Fibroblast of peridontal ligament (primary cell): ENCODE measurements around the gene LGSN.
A peak's percentile ranks its signal among the peaks of the same experiment; 100 is the strongest.
"Not testable (repeated sequence)": the region's sequence is repeated elsewhere in the genome, so short reads cannot be mapped to it uniquely, and the experiment has no call there.

Experiments used
- DNase-seq: peaks from one replicate; pipeline ENCODE4 v3.0.0-alpha.2; 2010; ENCODE audit errors: extremely low read depth

Gene LGSN

DNA sequence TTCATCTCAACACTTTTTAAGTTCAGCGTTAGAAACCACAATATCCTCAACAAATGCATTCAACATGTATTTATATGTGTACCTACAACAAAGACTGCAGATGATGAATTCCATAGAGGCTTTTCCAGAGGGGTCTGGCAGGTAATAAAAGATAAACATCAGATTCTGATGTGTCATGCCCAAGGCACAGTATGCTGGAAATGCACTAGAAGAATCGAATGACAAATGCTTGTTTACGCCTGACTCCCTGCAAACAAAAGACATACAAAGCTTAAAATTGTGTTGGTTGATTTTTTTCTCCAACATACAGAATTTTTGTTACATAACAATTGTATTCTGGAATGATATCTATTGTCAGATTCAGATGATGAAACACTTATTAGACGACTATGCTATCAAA, at the start of gene LGSN:
Gene LGSN (minus strand): TSS at position 45 of the 400 bp plus-strand sequence. CDS start 40 bp downstream, at position 5.
- DNase-seq = no peak

GRCh38 chr6:63368347-63368746, 48.6 kb upstream of the LGSN start:
- no peak for DNase-seq

DNA sequence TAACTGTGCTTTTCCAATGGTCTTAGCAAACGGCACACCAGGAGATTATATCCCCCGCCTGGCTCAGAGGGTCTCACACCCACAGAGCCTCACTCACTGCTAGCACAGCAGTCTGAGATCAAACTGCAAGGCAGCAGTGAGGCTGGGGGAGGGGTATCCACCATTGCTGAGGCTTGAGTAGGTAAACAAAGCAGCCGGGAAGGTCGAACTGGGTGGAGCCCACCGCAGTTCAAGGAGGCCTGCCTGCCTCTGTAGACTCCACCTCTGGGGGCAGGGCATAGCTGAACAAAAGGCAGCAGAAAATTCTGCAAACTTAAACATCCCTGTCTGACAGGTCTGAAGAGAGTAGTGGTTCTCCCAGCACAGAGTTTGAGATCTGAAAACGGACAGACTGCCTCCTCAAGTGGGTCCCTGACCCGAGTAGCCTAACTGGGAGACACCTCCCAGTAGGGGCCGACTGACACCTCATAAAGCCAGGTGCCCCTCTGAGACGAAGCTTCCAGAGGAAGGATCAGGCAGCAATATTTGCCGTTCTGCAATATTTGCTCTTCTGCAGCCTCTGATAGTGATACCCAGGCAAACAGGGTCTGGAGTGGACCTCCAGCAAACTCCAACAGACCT, 42.8 kb upstream of the LGSN start:
- DNase-seq = not testable (repeated sequence)

DNA sequence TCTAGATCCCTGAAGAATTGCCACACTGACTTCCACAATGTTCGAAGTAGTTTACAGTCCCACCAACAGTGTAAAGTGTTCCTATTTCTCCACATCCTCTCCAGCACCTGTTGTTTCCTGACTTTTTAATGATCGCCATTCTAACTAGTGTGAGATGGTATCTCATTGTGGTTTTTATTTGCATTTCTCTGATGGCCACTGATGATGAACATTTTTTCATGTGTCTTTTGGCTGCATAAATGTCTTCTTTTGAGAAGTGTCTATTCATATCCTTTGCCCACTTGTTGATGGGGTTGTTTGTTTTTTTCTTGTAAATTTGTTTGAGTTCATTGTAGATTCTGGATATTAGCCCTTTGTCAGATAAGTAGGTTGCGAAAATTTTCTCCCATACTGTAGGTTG, 37.6 kb upstream of the LGSN start:
- DNase-seq = not testable (repeated sequence)

DNA sequence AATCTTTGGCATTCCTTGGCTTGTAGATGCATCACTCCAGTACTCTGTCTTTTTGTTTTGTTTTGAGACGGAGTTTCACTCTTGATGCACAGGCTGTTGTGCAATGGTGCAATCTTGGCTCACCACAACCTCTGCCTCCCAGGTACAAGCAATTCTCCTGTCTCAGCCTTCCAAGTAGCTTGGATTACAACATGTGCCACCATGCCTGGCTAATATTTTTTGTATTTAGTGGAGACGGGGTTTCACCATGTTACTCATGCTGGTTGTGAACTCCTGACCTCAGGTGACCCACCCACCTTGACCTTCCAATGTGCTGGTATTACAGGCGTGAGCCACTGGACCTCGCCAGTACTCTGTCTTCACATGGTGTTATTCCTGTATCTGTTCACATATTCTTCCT, 35.8 kb upstream of the LGSN start:
- no peak for DNase-seq

GRCh38 chr6:63353286-63353630, 33.5 kb upstream of the LGSN start:
- no peak for DNase-seq

DNA sequence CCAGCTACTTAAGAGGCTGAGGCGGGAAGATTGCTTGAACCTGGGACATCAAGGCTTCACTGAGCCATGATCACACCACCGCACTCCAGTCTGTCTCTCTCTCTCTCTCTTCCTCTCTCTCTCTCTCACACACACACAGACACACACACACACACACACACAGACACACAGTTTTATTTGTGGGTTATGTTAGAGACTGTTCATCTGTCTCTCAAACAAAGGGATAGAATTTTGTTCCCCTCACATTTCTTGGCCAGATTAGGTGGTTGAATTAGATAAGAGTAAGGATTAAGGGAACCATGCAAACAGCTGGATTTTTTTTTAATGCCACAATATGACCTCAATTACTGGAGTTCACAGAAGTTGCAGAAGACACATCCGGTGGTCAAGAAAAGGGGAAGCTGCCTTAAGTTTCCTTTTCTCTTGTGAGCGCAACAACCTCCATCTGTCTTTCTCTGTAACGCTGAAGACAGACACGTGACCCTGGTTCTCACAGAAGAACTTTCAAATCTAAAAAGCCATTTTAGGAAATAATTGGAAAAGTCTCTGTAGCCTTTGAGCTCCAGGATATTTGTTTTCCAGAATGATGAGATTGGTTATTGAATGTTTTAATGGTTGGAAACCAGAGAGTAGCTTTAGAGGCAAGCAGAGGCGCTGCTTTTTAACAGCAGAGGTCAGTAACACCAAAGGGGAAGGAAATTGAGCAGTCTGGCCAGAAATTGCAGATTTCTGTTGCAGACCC, 32.9 kb upstream of the LGSN start:
- DNase-seq = peak; percentile 45

GRCh38 chr6:63352069-63352543, 32.3 kb upstream of the LGSN start:
- DNase-seq = peak; percentile 72

DNA sequence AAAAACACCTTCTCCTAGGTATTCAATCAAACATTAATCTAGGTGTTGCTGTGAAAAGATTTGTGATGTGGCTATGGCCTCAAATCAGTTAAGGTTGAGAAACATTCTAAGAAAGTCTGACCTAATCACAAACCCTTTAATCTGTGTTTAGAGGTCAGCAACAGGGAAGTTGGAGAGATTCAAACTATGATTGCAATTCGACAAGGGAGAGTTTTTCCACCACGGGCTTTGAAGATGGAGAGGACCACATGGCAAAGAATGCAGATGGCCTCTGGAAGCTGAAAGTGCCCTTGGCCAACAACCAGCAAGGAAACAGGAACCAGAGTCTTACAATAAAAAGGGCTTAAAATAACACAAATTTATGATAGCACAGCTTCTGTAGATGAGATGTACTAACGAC, 29.6 kb upstream of the LGSN start:
- DNase-seq = no peak

DNA sequence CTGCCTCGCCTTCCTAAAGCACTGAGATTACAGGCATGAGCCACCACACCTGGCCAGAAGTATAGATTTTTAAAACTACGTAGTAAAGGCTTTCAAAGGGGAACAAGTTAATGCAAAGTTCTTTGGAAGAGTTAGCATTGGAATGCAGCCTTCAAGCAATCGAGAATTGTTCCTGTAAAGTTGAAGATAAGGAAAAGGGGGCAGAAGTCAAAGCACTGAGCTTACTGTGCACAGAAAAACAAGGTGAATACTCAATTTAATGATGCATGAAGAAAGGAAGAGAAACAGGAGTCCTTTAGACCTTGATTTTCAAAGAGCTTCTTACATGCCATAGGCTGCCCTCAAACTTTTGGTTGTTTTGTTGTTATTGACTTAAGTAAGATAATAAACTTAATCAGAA, 29.1 kb upstream of the LGSN start:
- no peak for DNase-seq

DNA sequence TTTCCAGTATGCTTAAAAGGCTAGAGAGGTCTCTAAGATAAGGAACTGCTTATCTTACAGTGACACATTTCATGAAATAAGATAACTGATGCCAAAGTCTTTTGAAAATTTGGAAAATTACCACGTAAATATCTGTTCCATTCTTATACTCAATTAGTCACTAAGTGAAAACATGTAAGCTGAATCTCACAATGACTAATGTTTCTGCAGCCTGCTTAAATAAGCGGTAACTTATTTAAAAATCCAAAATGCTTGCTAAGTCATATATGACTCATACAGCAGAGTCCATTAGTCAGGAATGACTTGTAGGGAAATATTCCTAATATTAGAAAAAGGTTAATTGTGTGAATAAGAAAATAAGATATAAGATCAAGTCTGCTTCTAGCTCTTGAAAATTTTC, 27.8 kb upstream of the LGSN start:
- peak; percentile 71 for DNase-seq

DNA sequence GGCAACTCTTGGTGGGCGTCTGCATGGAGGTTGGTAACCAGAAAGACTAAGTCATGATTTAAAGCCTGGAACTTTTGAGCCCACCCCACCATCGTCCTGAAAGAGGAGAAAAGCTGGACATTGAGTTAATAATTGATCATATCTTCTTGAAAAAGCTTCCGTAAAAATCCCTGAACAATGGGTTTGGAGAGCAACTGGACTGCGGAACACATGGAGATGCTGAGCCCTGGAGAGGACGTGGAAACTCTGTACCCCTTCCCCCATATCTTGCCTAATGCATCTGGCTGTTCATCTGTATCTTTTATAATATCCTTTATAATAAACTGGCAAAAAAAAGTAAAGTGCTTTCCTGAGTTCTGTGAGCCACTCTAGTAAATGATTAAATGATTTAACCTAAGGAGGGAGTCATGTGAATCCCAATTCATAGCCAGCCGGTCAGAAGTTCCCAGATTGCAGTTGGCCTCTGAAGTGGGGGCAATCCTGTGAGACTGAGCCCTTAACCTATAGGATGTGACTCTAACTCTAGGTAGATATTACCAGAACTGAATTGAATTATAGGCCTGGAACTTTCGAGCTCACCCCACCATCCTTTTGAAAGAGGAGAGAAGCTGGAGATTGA, 26.5 kb upstream of the LGSN start:
- no peak for DNase-seq

DNA sequence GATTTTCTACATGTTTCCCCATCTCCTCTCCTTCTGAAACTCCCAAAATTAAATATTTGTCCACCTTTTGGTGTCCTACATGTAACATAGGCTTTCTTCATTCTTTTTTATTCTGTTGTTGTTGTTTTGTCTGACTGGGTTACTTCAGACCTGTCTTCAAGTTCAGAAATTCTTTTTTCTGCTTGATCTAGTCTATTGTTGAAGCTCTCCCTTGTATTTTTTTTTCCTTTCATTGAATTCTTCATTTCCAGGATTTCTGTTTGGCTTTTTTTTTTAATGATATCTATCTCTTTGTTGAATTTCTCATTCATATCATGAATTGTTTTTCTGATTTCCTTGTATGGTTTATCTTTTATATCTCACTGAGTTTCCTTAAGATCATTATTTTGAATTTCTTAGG, 20.6 kb upstream of the LGSN start:
- DNase-seq = no peak

DNA sequence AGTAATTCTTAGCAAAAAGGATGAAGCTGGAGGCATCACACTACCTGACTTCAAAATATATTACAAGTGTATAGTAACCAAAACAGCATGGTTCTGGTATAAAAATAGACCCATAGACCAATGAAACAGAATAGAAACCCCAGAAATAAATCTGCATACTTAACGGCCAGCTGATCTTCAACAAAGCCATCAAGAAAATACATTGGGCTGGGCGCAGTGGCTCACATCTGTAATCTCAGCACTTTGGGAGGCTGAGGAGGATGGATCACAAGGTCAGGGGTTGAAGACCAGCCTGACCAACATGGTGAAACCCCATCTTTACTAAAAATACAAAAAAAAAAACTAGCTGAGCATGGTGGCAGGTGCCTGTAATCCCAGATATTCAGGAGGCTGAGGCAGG, 14.9 kb upstream of the LGSN start:
- not testable (repeated sequence) for DNase-seq

DNA sequence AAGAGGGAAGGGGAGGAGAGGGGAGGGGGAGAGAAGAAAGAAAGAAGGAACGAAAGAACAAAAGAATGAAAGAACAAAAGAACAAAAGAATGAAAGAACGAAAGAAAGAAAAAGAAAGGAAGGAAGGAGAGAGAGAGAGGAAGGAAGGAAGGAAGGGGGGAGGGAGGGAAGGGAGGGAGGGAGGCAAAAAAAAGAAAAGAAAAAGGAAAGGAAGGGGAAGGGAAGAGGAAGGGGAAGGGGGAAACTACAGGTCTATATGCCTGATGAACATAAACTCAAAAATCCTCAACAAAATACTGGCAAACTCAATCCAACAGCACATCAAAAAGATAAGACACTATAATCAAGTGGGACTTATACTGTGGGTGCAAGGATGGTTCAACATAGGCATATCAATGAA, 13.7 kb upstream of the LGSN start:
- no peak for DNase-seq

- DNase-seq = not testable (repeated sequence)
These were observed 6.8 kb upstream of the LGSN start for GRCh38 chr6:63326630-63327029.

DNA sequence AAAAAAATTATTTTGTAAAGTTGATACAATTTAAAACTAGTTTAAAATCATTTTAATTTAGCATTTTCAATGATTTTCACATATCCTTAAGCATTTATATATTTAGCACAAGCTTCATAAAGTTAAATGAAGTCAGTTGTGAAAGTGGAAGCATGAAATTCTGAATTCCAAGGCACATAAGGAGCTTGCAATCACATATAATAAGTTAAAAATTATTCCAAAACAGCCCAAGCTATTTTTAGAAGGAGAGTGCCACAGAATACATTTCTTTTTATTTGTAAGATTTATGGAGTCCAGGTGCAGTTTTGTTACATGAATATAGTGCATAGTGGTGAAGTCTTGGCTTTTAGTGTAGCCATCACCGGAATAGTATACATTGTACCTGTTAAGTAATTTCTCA, 3.2 kb upstream of the LGSN start:
- DNase-seq = no peak

- no peak for DNase-seq
These were observed 2.0 kb upstream of the LGSN start for GRCh38 chr6:63321821-63322220.

DNA sequence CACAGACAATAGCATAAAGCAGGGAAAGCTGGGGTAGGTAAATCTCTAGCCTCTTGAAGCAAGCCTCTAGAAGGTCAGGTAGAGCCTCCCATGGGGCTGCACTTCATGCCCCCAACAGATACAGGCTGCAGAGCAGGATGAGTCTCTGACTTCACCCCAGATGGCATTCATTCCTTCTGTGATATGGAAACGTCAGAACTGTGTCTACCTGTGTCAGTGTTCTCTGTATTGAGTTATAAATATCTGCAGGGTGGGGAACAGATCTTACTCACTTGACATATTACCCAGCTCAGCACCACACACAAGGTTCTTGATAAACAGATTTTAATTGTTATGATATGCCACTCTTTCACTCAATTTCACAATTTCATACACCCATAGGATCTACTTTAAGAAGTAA, 2.1 kb downstream of the LGSN start:
- DNase-seq = no peak

GRCh38 chr6:63316113-63316512, 3.7 kb downstream of the LGSN start:
- DNase-seq = no peak

DNA sequence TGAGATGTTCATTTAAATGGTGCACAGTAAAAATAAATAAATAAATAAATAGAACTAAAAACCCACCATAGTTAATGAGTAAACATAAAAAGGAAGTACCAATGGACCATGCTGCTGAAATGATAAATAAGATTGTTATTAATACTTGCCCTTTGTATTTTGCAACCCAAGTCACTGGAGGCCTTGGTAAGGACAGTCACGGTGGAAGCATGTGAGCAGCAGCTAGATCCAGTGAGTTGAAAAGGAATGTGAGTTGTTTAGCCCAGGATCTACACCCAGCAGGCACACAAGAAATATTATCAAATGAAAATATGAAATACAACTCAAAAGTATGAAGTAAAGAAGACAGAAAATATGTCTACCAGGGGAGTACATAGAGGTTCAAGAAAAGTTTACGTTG, 6.7 kb downstream of the LGSN start:
- no peak for DNase-seq

DNA sequence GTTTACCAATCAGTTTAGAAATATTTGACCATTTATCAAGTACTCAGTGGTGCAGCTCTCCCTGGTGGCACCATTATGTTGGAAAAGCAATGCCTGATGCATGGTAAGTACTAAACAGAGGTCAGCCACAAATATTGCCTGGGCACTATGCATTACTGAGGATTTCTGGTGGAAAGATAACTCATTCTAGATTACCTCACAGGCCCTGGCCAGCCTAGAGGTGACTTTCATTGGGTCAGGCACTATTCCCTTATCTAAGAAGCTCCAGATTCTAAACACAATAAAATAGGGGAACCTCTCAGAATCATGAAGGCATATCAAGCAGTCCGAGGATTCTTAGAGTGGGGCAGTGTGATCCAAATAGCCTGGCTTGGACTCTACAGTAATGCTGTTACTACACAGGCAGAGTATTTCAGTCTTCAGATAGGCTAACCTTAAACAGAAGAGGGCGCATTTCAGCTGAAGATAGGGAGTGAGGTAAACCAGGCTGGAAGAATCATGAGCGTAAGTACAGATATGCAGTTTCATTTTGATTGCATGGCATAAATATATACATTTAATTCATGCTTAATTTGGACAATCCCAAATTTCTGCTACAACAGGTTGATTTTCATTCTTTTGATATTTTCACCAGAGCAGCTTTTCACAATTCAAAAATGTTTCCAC, 12.1 kb downstream of the LGSN start:
- DNase-seq = peak; percentile 66

- no peak for DNase-seq
These were observed 13.4 kb downstream of the LGSN start for GRCh38 chr6:63306420-63306819.
